K562 (cell line): ENCODE measurements around the gene SYT8.

Experiments used
- FOXK1 ChIP-seq: sonication (generic); formaldehyde crosslinking; IDR thresholded peaks from 2 replicates; pipeline ENCODE4 v1.8.0; 2022; ENCODE audit warnings: missing genetic modification reagents, mild to moderate bottlenecking, borderline replicate concordance
- SMARCA4 ChIP-seq: fragments of 450-650 bp; IDR thresholded peaks from 2 replicates; pipeline ENCODE4 v1.6.1; 2016
- TF ChIP-seq, protein P1 (sequence below), 2 experiments: fragments of 450-650 bp; conservative IDR thresholded peaks; 2 replicates each; pipeline ENCODE4 v1.6.1; 2017; ENCODE audit warnings: mild to moderate bottlenecking in 2 of 2, moderate library complexity in 2 of 2

DNA sequence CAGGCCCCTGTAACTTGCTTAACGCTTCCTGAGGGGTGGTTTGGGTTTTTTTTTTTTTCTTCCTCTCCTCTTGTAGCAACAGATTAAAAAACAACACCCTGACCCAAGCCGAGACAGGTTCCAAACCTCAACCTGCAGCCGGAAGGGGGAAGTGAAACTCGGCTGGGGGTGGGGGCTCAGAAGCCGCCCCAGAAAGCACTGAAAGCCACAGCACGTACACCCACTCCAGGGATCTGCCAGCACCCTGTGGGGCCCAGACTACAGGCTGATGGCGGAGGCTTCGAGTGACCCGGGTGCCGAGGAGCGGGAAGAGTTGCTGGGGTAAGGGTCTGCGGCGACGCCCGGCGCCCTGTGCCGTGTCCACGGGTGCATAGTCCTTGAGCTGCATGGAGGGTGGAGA, 18.1 kb downstream of the SYT8 start, which contains the start of gene LSP1:
- TF ChIP-seq, protein P1, sequence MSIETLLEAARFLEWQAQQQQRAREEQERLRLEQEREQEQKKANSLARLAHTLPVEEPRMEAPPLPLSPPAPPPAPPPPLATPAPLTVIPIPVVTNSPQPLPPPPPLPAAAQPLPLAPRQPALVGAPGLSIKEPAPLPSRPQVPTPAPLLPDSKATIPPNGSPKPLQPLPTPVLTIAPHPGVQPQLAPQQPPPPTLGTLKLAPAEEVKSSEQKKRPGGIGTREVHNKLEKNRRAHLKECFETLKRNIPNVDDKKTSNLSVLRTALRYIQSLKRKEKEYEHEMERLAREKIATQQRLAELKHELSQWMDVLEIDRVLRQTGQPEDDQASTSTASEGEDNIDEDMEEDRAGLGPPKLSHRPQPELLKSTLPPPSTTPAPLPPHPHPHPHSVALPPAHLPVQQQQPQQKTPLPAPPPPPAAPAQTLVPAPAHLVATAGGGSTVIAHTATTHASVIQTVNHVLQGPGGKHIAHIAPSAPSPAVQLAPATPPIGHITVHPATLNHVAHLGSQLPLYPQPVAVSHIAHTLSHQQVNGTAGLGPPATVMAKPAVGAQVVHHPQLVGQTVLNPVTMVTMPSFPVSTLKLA (conservative IDR thresholded peaks at IDR 0.05), result no peak
- TF ChIP-seq SMARCA4, result no peak
- TF ChIP-seq FOXK1 (CRISPR knock-in tag), result no peak
